Caki2 (cell line): ENCODE data around the gene SKIL. TPM values are rescaled to one million over a fixed set of nuclear protein-coding genes. Genes with fewer than 3 reads are reported as not detected.
A peak's percentile ranks its signal among the peaks of the same experiment; 100 is the strongest.

Experiments used
- DNase-seq: peaks from one replicate; pipeline ENCODE4 v3.0.0-alpha.2; 2015; ENCODE audit warnings: low read depth
- in situ Hi-C: cut with HindIII; loops from 2 replicates; pipeline ENCODE4 v1.10.0; 2016; ENCODE audit warnings: low sequenced_read_pairs, low pct_unique_long_range_greater_than_20kb, mixed read lengths
- total RNA-seq: library from RNA; depleted of rRNA; stranded (reverse); fragments of >200 nt; shearing (Covaris generic); gene quantifications from 2 replicates; pipeline ENCODE4 v1.2.3, GENCODE V29; 2014; ENCODE audit warnings: low replicate concordance

SKIL gene
- total RNA-seq, 1 experiment from 2014 or later, result 55.8 TPM

DNA sequence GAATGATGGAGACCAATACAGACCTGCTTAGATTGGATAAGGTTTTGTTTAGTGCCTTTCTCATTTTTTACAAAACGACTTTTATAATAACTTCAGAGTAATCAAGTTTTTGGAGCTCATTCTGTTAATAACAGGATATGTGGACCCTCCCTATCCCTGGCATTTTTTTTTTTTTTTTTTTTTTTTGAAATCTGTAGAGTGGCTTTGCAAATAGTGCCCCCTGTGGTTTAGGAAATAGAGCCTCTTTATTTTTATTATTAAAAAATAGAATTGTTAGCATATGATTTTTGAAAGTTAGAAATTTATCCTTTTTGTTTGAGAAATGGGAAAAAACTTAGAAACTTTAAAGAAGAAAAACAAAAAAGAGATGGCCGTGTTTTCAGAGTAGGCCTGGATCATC lies 11.4 kb downstream of the SKIL start:
- no peak for DNase-seq
- in situ Hi-C loops, result no loop called here

DNA sequence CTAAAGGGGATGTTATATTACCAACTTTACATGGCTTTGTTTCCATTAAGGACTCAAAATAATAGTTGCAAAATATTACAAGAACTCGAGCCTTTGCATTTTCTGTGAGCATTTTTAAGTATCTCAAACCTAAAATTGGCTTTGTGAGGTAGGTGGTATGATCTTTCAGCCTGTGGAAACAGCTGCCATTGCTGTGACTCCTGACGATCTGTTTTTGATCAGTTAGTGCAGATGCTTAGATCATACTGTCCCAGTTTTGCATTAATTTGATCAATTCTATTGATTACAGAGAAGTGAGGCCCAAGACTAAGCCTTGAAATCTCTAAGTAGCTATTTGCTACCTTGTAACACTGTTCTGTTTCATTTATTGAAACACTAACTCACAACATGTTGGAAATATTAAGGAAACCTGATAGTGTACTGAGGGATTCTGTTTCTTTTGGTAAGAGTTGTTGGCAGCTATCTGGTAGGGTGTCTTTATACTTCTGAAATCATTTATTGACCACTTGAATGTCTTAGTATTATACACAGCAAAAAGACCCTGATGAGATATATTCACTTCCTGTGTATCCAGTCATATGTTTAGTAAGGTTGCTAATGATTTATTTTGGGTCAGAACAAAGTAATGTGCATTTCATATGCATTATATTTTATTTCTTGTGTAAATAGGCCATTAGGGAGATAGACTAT lies 14.8 kb downstream of the SKIL start:
- DNase-seq, result no peak
- in situ Hi-C loops, result no loop called here

DNA sequence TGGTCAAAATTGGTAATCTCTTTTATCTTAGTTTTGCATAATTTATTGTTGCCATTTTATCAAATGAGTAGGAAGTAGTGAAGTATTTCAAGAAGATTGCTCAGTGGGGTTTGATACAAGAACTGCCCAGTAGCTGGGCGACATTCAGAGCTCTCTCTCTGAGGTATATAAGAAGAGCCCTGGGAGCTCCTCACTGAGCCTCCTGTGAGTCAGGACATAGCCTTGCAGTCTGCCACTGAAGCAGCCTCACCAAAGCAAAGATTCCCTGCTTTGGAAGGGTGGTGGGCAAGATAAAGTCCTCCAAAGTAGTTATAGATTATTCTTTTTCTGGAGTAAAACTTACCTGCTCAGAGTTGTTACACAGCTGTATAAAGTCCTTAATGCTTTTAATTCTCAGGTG lies 26.1 kb downstream of the SKIL start:
- in situ Hi-C loops, result no loop called here
- no peak for DNase-seq

DNA sequence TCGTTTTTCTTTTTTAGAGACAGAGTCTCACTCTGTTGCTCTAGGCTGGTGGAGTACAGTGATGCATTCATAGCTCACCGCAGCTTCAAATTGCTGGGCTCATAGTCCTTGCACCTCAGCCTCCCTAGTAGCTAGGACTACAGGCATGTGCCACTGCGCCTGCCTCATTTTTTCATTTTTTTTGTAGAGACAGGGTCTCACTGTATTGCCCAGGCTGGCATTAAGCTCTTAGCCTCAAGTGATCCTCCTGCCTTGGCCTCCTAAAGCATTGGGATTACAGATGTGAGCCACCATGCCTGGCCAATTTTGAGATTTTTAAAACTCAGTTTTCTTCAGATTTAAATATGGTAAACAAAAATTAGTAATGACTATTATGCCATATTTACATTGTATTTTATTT lies 29.0 kb downstream of the SKIL start:
- in situ Hi-C loops, result no loop called here

DNA sequence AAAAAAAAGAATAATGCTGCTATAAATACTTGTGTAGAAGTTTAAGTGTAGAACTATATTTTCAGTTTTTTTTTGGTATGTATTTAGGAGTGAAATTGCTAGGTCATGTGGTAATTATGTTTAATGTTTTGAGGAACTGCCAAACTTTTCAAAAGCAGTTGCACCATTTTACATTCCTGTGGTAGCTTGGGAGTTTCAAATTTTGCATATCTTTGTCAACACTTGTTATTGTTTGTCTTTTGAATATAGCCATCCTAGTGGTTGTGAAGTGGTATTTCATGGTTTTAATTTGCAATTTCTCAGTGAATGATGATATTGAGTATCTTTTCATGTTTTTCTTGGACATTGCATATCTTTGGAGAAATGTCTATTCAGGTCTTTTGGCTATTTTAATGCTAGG lies 30.4 kb downstream of the SKIL start:
- in situ Hi-C loops, result no loop called here
- DNase-seq, result no peak

More for the DNA sequence above, 29.0 kb downstream of the SKIL start:
- no peak for DNase-seq

DNA sequence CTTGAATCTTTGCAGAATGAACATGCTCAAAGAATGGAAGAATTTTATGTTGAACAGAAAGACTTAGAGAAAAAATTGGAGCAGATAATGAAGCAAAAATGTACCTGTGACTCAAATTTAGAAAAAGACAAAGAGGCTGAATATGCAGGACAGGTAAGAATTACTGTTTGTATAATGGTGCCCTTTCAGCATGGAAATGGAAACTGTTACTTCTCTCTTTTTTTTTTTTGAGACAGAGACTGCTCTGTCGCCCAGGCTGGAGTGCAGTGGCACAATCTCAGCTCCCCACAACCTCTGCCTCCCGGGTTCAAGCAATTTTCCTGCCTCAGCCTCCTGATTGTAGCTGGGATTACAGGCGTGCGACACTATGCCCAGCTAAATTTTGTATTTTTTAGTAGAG lies 33.6 kb downstream of the SKIL start:
- no peak for DNase-seq
- in situ Hi-C loops, result no loop called here

DNA sequence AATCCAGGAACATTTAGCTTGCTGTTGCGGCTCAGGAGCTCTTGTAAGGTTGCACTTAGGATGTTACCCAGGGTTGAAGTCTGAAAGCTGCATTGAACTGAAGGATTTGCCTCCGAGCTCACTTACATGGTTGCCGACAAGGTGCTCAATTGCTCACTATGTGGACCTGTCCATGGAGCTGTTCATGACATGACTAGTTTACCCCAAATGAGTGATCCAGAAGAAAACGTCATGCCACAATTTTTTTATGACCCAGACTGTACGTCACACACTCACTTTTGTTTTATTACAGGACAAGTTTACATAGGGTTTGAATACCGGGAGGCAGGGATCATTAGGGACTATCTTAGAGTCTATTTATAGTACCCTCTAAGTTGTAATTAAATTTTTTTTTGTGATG lies 40.2 kb downstream of the SKIL start:
- in situ Hi-C loops, result no loop called here
- DNase-seq, result no peak

DNA sequence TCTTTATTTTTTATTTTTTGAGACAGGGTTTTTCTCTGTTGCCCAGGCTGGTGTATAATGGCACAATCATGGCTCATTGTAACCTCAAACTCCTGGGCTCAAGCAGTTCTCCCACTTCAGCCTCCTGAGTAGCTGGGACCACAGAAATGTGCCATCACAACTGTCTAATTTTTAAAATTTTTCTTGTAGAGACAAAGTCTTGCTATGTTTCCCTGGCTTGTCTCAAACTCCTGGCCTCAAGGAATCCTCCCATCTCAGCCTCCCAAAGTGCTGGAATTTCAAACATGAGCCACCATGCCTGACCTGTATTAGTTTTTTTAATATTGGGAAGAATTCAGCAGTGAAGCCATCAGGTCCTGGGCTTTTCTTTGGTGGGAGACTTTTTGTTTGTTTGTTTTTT lies 47.6 kb downstream of the SKIL start:
- in situ Hi-C loops, result no loop called here
- no peak for DNase-seq

DNA sequence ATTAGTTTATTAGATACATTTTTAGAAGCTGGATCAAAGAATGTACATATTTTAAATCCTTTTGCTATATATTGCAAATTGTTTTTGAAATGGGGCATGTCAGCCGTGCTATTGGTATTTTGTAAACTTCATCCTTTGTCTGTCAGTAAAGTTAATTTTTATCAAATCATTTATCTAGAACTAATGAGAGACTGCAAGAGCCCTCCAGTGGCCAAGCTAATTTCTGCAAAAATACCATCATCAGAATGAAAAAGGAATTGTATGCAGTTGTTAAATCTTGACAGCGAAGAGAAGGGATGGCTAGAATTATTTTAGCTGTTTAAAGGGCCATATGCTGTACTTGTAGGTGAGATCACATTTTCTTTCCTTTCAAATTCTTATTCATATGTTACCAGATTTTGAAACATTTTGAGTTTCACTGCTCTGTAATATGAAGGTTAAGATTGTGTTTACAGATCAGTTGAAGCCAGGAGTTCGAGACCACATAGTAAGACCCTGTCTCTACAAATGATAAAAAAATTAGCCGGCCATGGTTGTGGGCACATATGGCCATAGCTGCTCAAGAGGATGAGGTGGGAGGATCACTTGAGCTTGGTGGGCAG lies 53.0 kb downstream of the SKIL start:
- in situ Hi-C loops, result no loop called here
- DNase-seq, result peak; percentile 58

DNA sequence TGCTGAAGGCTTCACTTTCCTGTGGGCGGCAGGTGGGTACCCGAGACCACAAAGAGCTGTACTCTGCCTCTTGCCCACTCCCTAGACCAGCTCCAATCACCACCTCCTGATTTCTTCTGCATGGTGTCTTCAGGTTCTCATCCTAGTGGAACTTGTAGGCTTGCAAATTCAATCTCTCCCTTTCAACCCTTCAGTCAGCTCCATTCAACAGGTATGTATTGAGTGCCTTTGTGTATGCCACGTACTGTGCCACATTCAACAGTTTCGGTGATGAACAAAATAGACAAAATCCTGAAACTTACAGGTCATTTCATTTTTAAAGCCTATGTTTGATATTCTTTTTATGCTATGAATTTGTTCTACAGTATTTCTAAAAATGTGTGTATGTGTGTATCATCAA lies 55.8 kb downstream of the SKIL start:
- no peak for DNase-seq
- in situ Hi-C loops, result no loop called here

DNA sequence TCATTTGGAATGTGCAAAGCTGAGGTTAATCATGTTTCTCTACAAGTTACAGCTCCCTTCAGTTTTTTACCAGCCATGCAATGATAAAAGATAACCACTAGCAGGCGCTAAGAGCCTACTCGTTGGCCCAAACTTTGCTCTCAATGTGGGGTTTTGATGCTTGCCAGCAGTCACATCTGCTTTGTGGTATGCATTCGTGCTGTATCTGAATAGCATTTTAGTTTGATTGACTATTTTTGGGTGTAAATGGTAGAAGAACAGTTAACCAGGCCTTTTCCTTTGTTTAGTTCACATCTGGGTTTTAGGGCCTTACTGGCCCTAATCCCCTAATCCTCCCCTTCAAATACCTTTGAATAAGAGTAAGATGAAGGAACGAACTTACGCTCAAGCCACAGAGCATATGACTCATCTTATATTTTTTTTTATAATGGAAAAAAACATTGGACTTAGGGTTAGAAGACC lies 56.7 kb downstream of the SKIL start:
- in situ Hi-C loops, result no loop called here
- DNase-seq, result peak; percentile 78

DNA sequence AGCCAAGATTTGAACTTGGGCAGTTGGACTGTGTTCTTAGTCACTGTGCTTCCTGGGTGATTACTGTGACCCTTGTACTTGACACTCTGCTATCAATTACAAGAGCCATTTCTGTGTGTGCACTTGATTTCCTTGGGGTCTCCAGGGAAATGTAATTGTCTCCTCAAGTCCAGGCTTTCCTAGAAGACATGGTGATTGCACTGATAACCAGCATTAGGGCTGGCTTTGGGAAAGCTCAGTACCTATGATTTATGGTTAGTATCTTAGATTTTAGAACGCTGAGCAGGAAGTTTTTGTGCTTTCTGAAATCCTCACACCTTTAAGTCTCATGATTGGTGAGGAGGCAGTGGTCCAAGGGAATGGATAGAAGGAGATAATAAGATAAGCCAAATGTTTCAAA lies 59.6 kb downstream of the SKIL start:
- in situ Hi-C loops, result no loop called here
- DNase-seq, result no peak

DNA sequence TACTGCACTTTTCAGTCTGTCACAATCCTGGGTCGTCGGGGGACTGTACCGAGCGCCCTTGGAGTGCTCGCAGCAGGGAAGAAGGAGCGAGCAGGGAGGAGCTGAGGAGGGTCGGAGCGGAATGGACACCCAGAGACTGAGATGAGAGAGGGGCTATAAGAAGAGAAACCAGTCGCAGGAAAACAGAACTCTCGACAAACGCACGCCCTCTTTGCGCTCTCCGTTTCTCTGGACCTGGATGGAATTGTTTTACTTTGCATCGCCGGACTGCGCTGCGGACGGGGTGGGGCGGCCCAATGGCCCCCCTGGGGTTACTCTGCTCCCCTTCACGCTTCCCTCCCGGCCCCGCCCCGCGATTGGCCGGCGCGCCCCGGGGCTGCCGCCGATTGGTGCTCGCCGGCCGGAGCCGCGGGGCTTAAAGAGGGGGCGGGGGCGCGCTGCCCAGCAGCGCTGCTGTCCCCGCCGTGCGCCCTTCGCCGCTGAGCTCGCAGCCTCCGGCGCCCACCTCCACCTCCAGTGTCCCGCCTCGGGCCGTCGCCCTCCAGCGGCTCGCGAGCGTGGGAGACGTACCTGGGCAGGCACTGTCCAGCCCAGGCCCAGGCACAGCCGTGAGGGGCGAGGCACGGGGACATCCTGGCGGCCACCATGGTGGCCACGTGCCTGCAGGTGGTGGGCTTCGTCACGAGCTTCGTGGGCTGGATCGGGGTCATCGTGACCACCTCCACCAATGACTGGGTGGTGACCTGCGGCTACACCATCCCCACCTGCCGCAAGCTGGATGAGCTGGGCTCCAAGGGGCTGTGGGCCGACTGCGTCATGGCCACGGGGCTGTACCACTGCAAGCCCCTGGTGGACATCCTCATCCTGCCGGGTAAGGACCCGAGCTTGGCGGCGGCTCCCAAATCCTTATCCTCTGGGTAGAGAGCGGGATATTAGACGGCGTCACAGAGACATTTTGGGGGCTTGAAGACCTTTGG lies 61.2 kb downstream of the SKIL start, which contains the start of gene CLDN11:
CLDN11 (plus strand) TSS at position 447 of the 977 bp plus-strand sequence; CDS start at position 646, 199 bp downstream.
- DNase-seq, result peak; percentile 31
- in situ Hi-C loops, result no loop called here

DNA sequence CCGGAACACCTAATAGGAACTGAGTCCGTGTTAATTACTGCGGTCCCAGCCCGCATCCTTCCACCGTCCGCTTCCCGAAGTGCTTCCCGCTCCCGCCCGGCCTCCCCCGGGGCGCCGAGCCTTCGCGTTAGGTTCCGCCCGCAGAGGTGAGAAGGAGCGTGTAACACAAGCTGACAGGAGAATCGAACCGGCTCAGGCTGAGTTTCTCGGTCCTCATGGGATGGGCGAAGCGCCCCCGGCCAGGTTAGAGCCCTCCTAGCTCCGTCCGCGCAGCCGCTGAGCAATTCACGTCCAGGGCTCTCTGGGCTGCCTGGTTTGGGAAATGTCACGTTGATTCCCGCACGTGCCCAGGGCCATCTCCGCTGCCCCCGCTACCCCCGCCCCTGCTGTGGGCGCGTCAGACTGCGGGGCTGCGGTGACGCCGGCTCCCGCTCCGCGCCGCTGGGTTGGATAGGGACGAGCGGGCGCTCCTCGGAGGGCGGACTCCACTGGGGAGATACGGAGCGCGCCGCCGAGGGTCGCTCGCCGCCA lies 62.1 kb downstream of the SKIL start:
- in situ Hi-C loops, result no loop called here

DNA sequence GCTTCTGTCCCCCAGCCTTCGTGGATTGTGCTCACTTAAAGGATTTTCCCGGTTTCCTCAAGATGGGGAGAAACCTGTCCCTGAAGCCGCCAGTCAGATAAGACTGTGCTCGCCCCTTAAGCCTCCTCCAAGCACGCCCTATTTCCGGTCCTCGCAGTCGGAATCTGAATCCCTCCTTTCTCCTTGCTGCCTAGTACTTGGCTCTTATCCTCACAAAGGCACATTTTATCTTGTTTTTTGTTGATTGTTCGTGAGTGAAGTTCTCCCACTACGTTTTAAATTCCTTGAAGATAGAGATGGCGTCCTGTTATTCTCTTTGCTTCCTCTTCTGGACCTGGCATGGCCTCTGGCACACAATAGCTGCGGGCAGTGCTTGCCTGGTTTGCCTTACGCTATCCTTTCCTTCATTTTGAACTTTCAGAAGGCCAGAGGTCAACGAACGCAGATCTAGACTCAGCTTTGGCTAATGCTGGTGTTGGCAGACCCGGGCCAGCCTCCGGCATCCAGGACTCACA lies 62.8 kb downstream of the SKIL start:
- in situ Hi-C loops, result no loop called here
- DNase-seq, result no peak

More for the DNA sequence above, 62.1 kb downstream of the SKIL start:
- DNase-seq, result no peak

DNA sequence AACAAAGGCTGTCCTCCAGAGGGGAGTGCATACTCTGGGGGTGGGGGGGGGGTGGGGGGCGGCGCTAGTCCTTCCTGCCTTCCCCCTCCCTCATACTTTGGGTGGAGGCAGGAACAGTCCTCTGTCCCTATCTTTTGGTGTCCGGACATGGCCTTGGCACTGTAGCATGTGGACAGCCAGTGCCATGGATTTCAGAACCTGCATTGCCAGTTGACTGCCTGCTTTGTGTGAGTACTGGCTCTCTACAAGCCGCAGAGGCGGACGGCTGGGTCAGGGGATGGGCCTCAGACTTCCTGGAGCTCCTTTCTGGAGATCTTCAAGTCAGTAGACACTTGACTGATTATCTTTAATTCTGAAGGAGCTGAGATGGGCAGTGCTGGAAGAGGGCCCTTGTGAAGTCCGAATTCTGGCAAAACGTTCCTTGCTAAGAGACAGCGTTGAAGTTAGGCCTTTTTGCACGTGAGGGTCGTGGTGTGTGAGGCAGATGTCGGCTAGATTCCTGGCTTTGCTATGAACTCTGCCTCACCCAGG lies 63.7 kb downstream of the SKIL start:
- in situ Hi-C loops, result no loop called here
- no peak for DNase-seq

DNA sequence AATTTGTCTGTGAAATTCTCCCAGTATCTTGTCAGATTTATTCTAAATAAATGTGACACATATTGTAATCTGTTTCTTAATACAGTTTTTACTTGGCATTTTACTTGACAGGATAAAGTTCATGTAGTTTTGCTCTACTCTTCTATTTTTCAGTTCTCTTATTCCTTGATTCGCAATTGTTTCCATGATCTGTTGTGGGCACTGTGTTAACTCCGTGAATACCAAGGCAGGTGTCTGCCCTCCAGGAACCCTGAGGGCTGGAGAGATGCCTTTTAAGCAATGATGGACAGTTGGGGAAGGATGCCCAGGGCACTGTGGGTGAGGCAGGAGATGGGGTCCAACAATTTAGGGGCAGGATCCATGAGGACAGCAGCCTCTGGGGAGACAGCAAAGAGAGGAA lies 64.2 kb downstream of the SKIL start:
- in situ Hi-C loops, result no loop called here

DNA sequence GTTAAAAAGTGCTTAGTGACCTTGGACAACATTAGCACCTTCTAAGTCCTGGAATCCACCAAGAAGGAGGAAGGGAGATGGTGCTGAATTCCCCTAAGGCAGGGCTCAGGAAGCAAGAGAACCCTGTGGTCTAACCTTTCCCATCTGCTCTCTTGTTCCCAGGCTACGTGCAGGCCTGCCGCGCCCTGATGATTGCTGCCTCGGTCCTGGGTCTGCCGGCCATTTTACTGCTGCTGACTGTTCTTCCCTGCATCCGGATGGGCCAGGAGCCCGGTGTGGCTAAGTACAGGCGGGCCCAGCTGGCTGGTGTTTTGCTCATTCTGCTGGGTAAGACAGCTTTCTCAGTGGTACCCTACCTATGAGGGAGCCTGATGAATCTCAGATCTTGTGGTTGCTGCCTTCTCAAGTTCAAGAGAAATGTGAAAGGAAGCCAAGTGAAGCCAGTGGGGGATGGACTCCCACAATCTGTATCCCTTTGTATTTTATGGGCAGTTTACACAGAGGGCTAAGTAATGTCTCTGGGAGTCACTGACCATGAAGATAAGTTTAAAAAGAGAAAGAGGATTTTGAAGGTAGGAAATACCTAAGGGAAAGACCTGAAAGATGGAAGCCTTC lies 65.6 kb downstream of the SKIL start:
- in situ Hi-C loops, result no loop called here
- DNase-seq, result no peak

More for the DNA sequence above, 64.2 kb downstream of the SKIL start:
- no peak for DNase-seq
